DMS 273 treated with DMSO at 0.1 percent for 48 hours (cell line): ENCODE measurements around the gene A2M.

Source experiments
- DNase-seq: peaks from one replicate; lab custom pipeline; 2025; lab: John Stamatoyannopoulos, UW

Gene A2M

DNA sequence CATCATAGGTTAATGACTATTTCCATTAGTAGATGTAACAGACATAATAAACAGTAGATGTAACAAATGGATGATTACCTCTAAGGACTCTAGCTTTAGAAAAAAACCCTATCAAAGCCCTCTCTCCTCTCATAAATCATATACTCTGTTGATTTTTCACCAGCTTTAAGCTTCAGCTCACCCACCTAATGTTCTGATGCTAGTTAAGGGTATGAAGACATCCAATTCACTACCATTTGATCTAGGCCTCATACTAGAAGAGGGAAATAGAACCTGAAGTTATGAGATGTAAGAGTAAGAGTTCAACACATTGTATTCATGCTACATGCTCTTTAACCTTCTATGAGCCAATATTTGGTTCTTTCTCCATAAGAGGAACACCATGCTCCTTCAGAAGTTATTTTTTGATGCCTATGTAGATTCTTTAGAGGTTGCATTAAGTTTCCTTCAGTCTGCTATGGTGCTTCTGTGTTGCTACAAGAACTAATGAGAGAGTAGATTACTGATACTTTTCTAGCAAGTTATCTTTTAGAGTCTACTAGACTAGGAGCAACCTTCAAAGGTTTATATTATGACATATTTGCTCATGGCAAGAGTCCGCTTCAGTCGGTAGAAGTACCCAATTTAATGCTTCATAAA is 16.0 kb downstream of the A2M start:
- no peak for DNase-seq

- no peak for DNase-seq
Measured at GRCh38 chr12:9098463-9099026, 17.2 kb downstream of the A2M start.

- DNase-seq: no peak
Measured at GRCh38 chr12:9098115-9098452, 17.6 kb downstream of the A2M start.

DNA sequence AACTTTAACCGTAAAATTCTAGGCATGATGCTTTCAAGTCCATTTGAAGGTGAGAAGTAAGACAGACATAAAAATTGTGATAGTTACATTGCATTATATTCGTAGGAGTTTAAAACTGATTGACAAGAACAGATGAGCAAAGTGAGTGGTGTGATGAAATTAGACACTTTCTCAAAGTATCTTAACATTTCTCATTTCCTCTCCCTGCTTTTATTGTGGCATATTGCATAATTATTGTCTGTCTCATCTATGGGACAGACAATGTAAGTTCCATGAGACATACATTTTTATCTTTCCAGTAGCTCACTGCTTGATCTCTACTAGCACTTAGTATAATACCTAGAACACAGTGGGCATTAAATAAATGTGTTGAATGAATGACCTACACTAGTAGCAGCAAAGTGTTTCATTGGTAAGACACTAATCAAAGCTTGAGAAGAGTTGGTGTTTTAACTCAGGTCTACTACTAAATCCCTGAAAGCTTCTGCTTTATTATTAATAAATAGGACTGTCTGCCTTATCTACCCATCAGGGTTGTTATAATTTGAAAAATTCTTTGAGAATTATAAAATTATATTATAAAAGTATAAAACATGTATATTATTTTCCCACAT is 19.0 kb downstream of the A2M start:
- no peak for DNase-seq

GRCh38 chr12:9095322-9095721 is 20.4 kb downstream of the A2M start:
- no peak for DNase-seq

GRCh38 chr12:9094512-9095206 is 21.1 kb downstream of the A2M start:
- DNase-seq: no peak

DNA sequence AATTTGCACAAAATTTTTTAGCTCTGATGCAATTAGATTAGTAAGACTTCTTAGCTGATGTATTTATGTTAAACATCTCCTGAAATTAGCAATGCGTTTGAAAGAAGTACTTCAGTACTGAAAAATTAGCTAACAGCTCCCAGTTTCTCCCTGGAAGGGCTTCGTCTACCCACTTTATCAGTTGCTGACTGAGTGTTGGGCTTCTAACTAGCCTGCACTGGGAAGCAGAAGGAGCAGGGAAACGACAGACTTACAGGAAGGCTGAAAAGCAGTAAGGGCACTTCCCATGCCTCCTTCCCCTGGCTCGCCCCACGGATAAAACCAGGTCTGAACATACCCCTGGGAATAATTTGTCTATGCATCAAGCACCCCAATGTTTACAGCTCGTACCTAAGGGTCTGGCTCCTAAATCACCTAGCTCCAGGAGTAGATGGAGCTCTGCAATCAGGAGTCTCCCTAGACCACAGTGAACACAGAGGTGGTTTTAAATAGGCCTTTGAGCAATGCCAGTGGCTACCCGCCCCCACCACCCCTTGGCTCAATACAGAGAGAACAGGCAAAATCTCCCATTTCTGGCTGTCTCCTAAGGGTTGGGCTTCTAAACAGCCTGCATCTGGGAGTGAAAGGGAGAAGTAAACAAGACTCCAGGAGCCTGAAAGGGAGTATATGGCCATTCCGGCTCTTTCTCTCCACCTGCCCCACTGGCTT is 23.7 kb downstream of the A2M start:
- DNase-seq: no peak

- DNase-seq: no peak
Measured at GRCh38 chr12:9090220-9090619, 25.5 kb downstream of the A2M start.

DNA sequence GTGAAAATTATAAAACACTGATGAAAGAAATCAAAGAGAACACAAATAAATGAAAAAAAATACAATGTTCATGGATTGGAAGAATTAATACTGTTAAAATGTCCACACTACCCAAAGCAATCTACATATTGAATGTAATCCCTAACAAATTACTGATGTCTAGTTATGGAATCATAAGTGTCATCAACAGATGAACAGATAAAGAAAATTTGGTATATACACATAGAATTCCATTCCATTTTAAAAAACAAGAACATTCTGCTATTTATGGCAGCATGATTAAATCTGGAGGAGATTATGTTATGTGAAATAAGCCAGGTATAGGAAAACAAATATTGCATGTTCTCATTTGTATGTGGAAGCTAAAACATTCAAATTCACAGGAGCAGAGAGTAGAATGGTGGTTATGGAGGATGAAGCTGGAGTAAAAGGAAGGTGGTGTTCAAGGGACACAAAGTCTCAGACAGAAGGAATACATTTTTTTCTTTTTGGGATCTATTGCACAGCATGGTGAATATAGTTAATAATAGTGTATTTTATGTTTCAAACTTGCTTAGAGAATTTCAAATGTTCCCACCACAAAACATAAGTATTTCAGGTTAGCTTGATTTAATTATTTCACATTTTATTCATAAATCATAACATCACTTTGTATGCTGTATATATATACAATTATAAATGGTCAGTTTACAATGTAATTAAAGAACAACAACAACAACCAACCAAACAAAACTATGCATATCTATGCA is 28.5 kb downstream of the A2M start:
- DNase-seq: no peak

- DNase-seq: no peak
Measured at GRCh38 chr12:9086087-9086486, 29.6 kb downstream of the A2M start.

- no peak for DNase-seq
Measured at GRCh38 chr12:9084417-9084816, 31.3 kb downstream of the A2M start.

GRCh38 chr12:9083793-9084192 is 31.9 kb downstream of the A2M start:
- no peak for DNase-seq

DNA sequence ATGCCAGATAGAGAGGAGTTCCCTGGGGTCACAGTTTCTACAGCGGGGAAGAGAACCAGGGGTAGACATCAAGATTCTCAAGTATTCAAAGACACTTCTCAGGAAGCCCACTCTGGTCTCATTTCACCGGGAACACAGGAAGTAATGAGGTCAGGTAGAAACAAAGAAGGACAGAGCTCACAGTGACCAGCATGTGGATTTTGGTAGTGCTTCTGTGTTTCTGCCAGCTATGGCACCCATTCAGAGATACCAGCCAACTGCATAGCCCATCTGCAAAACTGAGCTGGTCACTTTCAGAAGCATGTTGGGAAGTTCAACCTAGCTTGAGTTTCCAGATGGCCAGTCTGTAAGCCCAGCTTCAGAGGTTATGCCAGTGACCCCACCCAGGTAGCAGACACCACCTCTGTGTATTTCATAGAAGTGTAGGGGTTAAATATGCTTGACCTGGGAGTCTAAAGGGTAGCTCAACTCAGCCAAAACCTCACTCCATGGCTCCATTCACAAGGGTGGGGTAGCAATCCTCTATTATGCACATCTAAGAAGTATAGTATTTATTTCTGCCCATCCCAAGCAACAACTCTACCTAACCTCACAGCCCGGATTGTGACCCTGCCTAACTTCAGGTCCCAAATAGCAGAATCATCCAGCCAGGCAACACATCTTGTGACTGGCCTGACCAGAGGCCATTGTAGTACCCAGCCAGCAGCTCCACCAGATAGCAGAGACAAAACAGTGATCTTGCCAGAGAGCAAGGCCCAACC is 33.9 kb downstream of the A2M start:
- no peak for DNase-seq

DNA sequence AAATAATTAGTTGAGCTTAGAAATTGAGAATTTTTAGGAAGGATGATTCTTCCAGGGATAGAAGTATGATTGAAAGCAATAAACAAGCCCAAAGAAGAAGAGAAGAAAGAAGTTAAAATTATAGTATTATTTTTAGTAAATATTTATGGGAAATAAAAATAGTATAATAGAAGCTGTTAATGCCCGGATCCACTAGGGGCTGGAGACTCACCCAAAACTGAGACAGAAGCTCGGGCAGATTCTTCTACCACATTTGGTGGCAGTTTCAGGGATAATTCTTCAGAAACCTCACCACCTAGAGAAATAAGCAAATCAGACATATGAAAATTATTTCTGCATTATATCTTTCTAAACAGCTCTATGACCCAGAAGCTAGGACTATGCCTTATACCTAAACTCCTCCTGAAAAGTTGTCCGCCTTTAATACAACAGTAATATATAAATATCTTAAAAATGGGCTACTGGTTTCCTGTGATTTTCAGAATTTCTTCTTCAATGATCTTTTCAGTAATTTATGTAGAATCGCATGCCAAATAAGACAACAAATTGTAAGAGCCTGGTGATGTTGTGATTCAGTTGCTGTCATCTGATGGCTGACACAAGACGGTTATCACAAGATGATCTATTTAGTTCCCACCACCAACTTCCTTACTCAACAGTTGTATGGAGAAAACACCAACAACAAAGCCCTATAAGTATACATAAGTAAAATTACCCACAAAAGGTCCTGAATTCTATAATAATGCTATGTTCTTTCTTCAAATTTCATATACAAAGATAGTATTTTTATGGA is 35.6 kb downstream of the A2M start:
- no peak for DNase-seq

- no peak for DNase-seq
Measured at GRCh38 chr12:9079082-9079481, 36.6 kb downstream of the A2M start.

- DNase-seq: no peak
Measured at GRCh38 chr12:9077152-9078031, 38.3 kb downstream of the A2M start.

- DNase-seq: no peak
Measured at GRCh38 chr12:9076733-9077132, 39.0 kb downstream of the A2M start.

- DNase-seq: no peak
Measured at GRCh38 chr12:9075138-9075535, 40.6 kb downstream of the A2M start.

GRCh38 chr12:9074484-9075137 is 41.1 kb downstream of the A2M start:
- DNase-seq: no peak
